ENCODE measurements around the gene CAPN1. TPM values are rescaled to one million over a fixed set of nuclear protein-coding genes. Genes with fewer than 3 reads are reported as not detected.

The CAPN1 gene
- total and polyA plus RNA-seq, 2 of the 13 experiments (the other 11 are each of a cell fraction or from before 2014, with no cell fraction given), result 57.3 to 82.6 TPM

GRCh38 chr11:65182258-65183170 lies 786 bp downstream of the CAPN1 start (continued):
- TF ChIP-seq PBX2 (CRISPR knock-in tag; IDR thresholded peaks at IDR 0.05) (no peak), KLF16 (CRISPR knock-in tag; IDR thresholded peaks at IDR 0.05) (no peak), HNRNPL (IDR thresholded peaks at IDR 0.05; ENCODE audit: low read depth, low read length) (no peak), ZNF564 (CRISPR knock-in tag; IDR thresholded peaks at IDR 0.05) (0 out of 2 replicates have a peak, but pooled peaks have one; percentile 32), CREB1 (IDR thresholded peaks at IDR 0.05) (no peak), CREB1 (CRISPR knock-in tag; IDR thresholded peaks at IDR 0.05) (no peak), ISX (CRISPR knock-in tag; conservative IDR thresholded peaks at IDR 0.05) (no peak), RBAK (CRISPR knock-in tag; IDR thresholded peaks at IDR 0.05) (no peak), TAF1 (CRISPR knock-in tag; IDR thresholded peaks at IDR 0.05) (peak; percentile 48; the same call in 1 of the 2 replicates), JUN (CRISPR knock-in tag; IDR thresholded peaks at IDR 0.05) (no peak), ZNF724P (CRISPR knock-in tag; IDR thresholded peaks at IDR 0.05; ENCODE audit: borderline replicate concordance) (no peak), ZNF678 (CRISPR knock-in tag; IDR thresholded peaks at IDR 0.05) (no peak), ZNF563 (CRISPR knock-in tag; IDR thresholded peaks at IDR 0.05) (no peak), ATM (IDR thresholded peaks at IDR 0.05; ENCODE audit: borderline replicate concordance) (no peak), ZNF333 (CRISPR knock-in tag; IDR thresholded peaks at IDR 0.05; ENCODE audit: borderline replicate concordance) (no peak), SPEN (CRISPR knock-in tag; IDR thresholded peaks at IDR 0.05; ENCODE audit: low read depth) (no peak; the same call in 1 of the 2 replicates), SIX4 (CRISPR knock-in tag; IDR thresholded peaks at IDR 0.05) (no peak), ZNF260 (CRISPR knock-in tag; IDR thresholded peaks at IDR 0.05; ENCODE audit: borderline replicate concordance, low read depth) (no peak), ZNF407 (CRISPR knock-in tag; IDR thresholded peaks at IDR 0.05; ENCODE audit: not compliant biosample characterization) (peak; percentile 56)
